PFSK-1 (cell line): Measurements from ENCODE around the gene RPRD1B.

Experiments used
- FOXP2 ChIP-seq: optimal IDR thresholded peaks from 2 replicates; pipeline ENCODE3; 2011; ENCODE audit warnings: borderline replicate concordance, control low read depth, inconsistent platforms; ENCODE audit not compliant: insufficient read depth; ENCODE audit errors: extremely low read length, extremely low read depth
- POLR2AphosphoS5 ChIP-seq: IDR thresholded peaks from 2 replicates; pipeline ENCODE4 v1.6.1; 2012; ENCODE audit warnings: low read depth, mild to moderate bottlenecking, control low read depth, low read length, moderate library complexity
- SIN3A ChIP-seq: IDR thresholded peaks from 2 replicates; pipeline ENCODE4 v1.6.1; 2012; ENCODE audit warnings: mild to moderate bottlenecking, low read length, moderate library complexity, borderline replicate concordance; ENCODE audit not compliant: insufficient read depth
- TAF1 ChIP-seq: IDR thresholded peaks from 2 replicates; pipeline ENCODE4 v1.6.1; 2012; ENCODE audit warnings: low read length, control low read depth, borderline replicate concordance; ENCODE audit not compliant: insufficient read depth
- TF ChIP-seq, protein P1 (sequence below), 2 experiments: IDR thresholded peaks; 2 replicates each; pipeline versions ENCODE4 v1.6.1 to v1.8.0; 2011 to 2012; ENCODE audit warnings: low read depth in 2 of 2, low read length in 2 of 2, control low read depth in 1 of 2, inconsistent platforms in 1 of 2, mild to moderate bottlenecking in 1 of 2, moderate library complexity in 1 of 2; ENCODE audit not compliant: insufficient read depth in 1 of 2

Gene RPRD1B

DNA sequence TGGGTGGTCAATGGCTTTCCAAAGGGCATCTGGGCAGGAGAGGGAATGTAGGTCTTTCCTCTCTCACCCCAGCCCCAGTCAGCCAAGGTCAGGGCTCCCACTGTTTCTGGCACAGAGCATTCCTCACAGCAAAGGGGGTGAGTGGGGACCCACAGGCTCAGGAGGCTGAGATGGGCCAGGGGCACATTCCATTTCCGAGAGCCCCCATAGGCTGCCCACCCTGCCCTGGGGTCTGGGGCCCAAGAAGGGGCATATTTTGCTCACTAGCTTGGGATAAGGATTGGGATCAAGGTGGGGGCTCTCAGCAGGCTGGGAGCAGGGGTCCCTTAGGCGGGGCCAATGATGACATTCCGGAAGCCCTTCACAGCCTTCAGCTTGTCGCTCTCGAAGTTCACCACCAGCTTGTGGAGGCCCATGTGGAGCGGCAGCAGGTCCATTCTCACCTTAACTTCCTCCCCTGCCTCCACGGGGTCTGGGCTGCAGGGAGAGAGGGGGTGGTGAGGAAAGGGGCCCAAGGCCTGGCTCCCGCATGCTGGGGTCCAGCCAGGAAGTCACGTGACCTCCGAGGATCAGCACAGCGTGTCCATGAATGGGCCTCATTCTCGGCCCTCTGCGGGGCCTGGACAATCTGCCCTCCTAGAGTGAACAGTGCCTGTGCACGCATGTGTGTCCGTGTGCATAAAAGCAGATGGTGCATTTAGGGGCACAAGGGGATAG, 96.5 kb downstream of the RPRD1B start:
- TF ChIP-seq TAF1, result no peak
- no peak for TF ChIP-seq POLR2AphosphoS5
- no peak for TF ChIP-seq SIN3A
- no peak for TF ChIP-seq FOXP2
- TF ChIP-seq, protein P1, sequence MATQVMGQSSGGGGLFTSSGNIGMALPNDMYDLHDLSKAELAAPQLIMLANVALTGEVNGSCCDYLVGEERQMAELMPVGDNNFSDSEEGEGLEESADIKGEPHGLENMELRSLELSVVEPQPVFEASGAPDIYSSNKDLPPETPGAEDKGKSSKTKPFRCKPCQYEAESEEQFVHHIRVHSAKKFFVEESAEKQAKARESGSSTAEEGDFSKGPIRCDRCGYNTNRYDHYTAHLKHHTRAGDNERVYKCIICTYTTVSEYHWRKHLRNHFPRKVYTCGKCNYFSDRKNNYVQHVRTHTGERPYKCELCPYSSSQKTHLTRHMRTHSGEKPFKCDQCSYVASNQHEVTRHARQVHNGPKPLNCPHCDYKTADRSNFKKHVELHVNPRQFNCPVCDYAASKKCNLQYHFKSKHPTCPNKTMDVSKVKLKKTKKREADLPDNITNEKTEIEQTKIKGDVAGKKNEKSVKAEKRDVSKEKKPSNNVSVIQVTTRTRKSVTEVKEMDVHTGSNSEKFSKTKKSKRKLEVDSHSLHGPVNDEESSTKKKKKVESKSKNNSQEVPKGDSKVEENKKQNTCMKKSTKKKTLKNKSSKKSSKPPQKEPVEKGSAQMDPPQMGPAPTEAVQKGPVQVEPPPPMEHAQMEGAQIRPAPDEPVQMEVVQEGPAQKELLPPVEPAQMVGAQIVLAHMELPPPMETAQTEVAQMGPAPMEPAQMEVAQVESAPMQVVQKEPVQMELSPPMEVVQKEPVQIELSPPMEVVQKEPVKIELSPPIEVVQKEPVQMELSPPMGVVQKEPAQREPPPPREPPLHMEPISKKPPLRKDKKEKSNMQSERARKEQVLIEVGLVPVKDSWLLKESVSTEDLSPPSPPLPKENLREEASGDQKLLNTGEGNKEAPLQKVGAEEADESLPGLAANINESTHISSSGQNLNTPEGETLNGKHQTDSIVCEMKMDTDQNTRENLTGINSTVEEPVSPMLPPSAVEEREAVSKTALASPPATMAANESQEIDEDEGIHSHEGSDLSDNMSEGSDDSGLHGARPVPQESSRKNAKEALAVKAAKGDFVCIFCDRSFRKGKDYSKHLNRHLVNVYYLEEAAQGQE (IDR thresholded peaks at IDR 0.05; ENCODE audit: insufficient read depth in 1 of 2, low read depth in 2 of 2, low read length in 2 of 2), result no peak

DNA sequence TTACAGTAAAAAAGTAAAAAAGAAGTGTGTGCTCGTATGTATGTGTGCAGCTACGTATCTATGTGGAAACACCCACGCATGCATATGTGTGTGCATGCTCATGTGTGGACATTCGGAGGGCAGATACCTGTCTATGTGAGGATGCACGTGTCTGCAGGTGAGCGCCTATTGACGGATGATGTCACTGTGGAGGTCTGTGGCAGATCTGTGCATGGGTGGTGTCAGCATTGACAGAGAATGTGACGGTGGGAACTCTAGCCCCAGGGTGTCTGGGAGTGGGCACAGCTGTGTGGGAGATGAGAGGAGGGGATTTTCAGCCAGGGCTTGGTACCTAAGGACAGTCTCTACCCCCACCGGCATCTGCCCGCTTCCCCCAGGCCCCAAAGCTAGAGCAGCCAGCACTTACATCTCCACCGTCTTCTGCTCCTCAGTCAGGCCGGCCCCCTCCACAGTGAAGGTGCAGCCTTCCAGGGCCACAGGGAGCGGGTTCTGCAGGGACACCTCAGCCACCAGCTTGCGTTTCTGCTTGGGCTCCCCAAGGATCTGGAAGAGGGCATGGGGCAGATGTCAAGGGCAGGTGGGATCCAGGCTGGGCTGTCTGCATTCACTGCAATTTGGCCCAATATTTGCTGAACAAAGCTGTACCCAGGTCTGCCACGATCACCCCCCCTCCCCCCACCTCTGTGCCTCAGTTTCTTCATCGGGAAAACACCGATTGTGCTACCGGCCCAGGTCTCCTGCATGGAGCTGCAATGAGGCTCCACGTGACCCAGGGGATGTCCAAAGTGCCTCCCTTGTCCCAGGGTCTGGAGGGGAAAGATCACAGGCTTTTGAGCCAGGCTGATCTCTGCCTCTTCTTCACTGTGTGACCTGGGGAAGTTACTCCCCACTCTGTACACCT, 97.4 kb downstream of the RPRD1B start:
- TF ChIP-seq POLR2AphosphoS5 (no peak), FOXP2 (no peak), TAF1 (no peak), SIN3A (no peak)
- TF ChIP-seq, protein P1 (IDR thresholded peaks at IDR 0.05; ENCODE audit: insufficient read depth in 1 of 2, low read depth in 2 of 2, low read length in 2 of 2), result no peak

DNA sequence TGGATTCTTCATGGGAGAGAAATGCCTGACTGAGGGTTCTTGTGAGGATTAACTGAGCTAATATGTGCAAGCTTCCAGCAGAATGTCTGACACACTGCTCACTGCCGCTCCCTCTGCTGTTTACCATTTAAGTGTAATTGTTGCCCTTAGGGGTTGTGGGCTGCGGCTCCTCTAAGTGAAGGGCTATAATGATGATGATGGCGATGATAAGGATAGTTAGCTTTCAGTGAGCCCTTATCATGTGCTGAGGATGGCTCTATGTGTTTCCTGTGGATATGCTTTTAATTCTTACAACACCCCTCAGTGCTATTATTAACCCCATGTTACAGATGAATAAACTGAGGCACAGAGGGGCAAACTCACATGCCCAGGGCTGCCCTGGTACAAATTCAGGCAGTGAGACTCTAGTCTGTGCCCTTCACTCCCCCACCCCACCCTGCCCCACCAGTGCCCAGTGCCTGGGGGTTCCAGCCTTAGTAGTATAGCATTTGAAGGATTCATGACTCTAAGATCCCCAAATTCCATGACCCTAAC, 98.1 kb downstream of the RPRD1B start:
- TF ChIP-seq SIN3A (no peak), TAF1 (0 out of 2 replicates have a peak, but pooled peaks have one; percentile 33), POLR2AphosphoS5 (no peak)
- TF ChIP-seq, protein P1 (IDR thresholded peaks at IDR 0.05; ENCODE audit: insufficient read depth in 1 of 2, low read depth in 2 of 2, low read length in 2 of 2), result peak in 1 of 2 experiments; percentile 59; a peak in 1 of 4 replicates

DNA sequence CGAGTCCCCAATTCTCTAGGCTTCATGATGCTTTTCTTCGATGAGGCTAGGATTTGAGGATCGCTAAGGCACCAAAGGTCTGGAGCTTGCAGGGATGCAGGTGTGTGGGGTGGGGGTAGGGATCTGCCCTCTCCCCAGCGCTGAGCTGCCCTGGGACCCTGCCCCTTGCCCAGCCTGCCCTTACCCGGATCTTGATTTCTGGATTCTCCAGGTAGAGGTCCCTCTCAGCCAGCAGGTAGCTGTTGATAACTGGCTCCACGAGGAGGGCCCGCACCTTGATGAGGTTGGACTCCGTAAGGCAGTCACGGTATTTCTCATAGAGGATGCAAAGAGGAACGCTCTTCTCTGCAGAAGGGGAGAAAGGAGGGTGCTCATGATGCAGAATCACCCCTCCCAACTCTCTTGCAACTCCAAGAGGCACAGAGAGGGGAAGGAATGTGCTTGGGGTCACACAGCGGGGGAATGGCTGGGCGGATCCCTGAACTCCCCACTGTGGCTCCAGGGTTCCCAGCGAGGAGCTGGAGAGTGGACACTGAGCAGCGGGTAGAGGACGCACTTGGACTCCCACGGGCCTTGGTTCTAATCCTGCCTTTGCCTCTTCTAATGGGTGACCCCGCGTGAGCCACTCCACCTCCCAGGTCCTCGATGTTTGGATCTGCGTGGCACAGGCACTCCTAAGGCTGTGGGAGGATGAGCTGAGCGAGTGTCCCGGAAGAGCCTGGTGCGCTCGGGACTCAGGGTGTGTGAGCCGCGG, 98.8 kb downstream of the RPRD1B start:
- TF ChIP-seq, protein P1 (IDR thresholded peaks at IDR 0.05; ENCODE audit: insufficient read depth in 1 of 2, low read depth in 2 of 2, low read length in 2 of 2), result no peak
- TF ChIP-seq POLR2AphosphoS5 (no peak), TAF1 (no peak)
